BLaER1 treated with 17β-estradiol and CSF1 and Interleukin-3, amounts not matched to agents 10 nM and 100 nM (cell line): ENCODE data around the gene ETFA.
"Not testable (repeated sequence)": the region's sequence is repeated elsewhere in the genome, so short reads cannot be mapped to it uniquely, and the experiment has no call there.

Experiments
- H3K27ac ChIP-seq, 11 experiments: shearing (Covaris generic); formaldehyde crosslinking; 2 replicates each; pipeline ENCODE4 v1.8.1; 2022
- H3K27me3 ChIP-seq, 11 experiments: shearing (Covaris generic); formaldehyde crosslinking; 2 replicates each; pipeline ENCODE4 v1.8.1; 2022
- H3K36me3 ChIP-seq, 11 experiments: shearing (Covaris generic); formaldehyde crosslinking; 2 replicates each; pipeline ENCODE4 v1.8.1; 2022
- H3K4me1 ChIP-seq, 10 experiments: shearing (Covaris generic); formaldehyde crosslinking; 2 replicates each; pipeline ENCODE4 v1.8.1; 2022
- H3K4me2 ChIP-seq, 11 experiments: shearing (Covaris generic); formaldehyde crosslinking; 2 replicates each; pipeline ENCODE4 v1.8.1; 2022
- H3K4me3 ChIP-seq, 10 experiments: shearing (Covaris generic); formaldehyde crosslinking; 2 replicates each; pipeline ENCODE4 v1.8.1; 2022
- H3K9ac ChIP-seq, 11 experiments: shearing (Covaris generic); formaldehyde crosslinking; 2 replicates each; pipeline ENCODE4 v1.8.1; 2022
- H3K9me3 ChIP-seq, 11 experiments: shearing (Covaris generic); formaldehyde crosslinking; replicated peaks in 1 of 11; 2 replicates each; pipeline ENCODE4 v1.8.1; 2022
- H4K20me1 ChIP-seq, 11 experiments: shearing (Covaris generic); formaldehyde crosslinking; 2 replicates each; pipeline ENCODE4 v1.8.1; 2022
- Cebpa-rat ChIP-seq, 11 experiments: shearing (Covaris generic); IDR thresholded peaks; 2 replicates each; pipeline ENCODE4 v1.8.1; 2022

The ETFA gene

GRCh38 chr15:76286271-76286879 is 24.9 kb downstream of the ETFA start:
- no peak for TF ChIP-seq Cebpa-rat (IDR thresholded peaks at IDR 0.05)
- Histone ChIP-seq H3K36me3 (peaks cover 74 to 100% (median 88%) of the 10 kb centered on the region in 11 experiments), H3K27ac (no peak overlapping the region), H3K4me1 (peaks cover 5 to 28% (median 17%) of the 10 kb centered on the region in 10 experiments; a peak in 15 of 20 replicates), H3K4me2 (peak overlapping the region; percentile 30 to 72 (median 47); a peak in 20 of 22 replicates), H3K9me3 (no peaks in the 10 kb centered on the region), H3K4me3 (no peak overlapping the region; a peak in 1 of 20 replicates), H3K27me3 (no peaks in the 10 kb centered on the region), H4K20me1 (peaks cover 18 to 54% (median 43%) of the 10 kb centered on the region in 11 experiments; a peak in 18 of 22 replicates), H3K9ac (peak overlapping the region in 2 of 11 experiments; percentile 9 to 14; a peak in 1 of 22 replicates)

GRCh38 chr15:76285241-76285825 is 25.9 kb downstream of the ETFA start:
- H3K27me3 ChIP-seq = no peaks in the 10 kb centered on the region
- no peak overlapping the region for H3K9ac ChIP-seq
- no peaks in the 10 kb centered on the region for H3K9me3 ChIP-seq
- H3K27ac ChIP-seq = no peak overlapping the region
- peaks cover 12 to 44% (median 33%) of the 10 kb centered on the region in 11 experiments; a peak in 17 of 22 replicates for H4K20me1 ChIP-seq
- H3K4me1 ChIP-seq = peaks cover 5 to 28% (median 17%) of the 10 kb centered on the region in 10 experiments; a peak in 15 of 20 replicates
- TF ChIP-seq Cebpa-rat (IDR thresholded peaks at IDR 0.05) = no peak
- H3K4me3 ChIP-seq = no peak overlapping the region
- peaks cover 76 to 100% (median 88%) of the 10 kb centered on the region in 11 experiments for H3K36me3 ChIP-seq
- H3K4me2 ChIP-seq = no peak overlapping the region

- H3K27me3 ChIP-seq = no peaks in the 10 kb centered on the region
- H3K36me3 ChIP-seq = peaks cover 91 to 100% (median 95%) of the 10 kb centered on the region in 11 experiments
- H3K4me2 ChIP-seq = peak overlapping the region in 5 of 11 experiments; percentile 4 to 50 (median 35); a peak in 3 of 22 replicates
- no peak overlapping the region for H3K27ac ChIP-seq
- H3K4me3 ChIP-seq = no peak overlapping the region
- no peaks in the 10 kb centered on the region for H3K9me3 ChIP-seq
- peaks cover 0 to 16% (median 10%) of the 10 kb centered on the region in 11 experiments; a peak in 11 of 22 replicates for H4K20me1 ChIP-seq
- no peak overlapping the region for H3K9ac ChIP-seq
- no peak for TF ChIP-seq Cebpa-rat (IDR thresholded peaks at IDR 0.05)
- peaks cover 5 to 28% (median 17%) of the 10 kb centered on the region in 10 experiments; a peak in 15 of 20 replicates for H3K4me1 ChIP-seq
Measured at GRCh38 chr15:76282465-76282864, 28.8 kb downstream of the ETFA start.

GRCh38 chr15:76278651-76279050 is 32.6 kb downstream of the ETFA start:
- TF ChIP-seq Cebpa-rat (IDR thresholded peaks at IDR 0.05) = no peak
- Histone ChIP-seq H3K36me3 (peaks cover 87 to 100% (median 98%) of the 10 kb centered on the region in 11 experiments), H4K20me1 (no peaks in the 10 kb centered on the region), H3K4me1 (peaks cover 0 to 15% (median 8%) of the 10 kb centered on the region in 10 experiments; a peak in 12 of 20 replicates), H3K27me3 (no peaks in the 10 kb centered on the region), H3K27ac (no peak overlapping the region), H3K9me3 (no peaks in the 10 kb centered on the region; a peak in 1 of 22 replicates), H3K4me3 (no peak overlapping the region), H3K4me2 (no peak overlapping the region), H3K9ac (no peak overlapping the region)

- Histone ChIP-seq H3K9ac (no peak overlapping the region), H3K27ac (no peak overlapping the region), H3K4me1 (no peaks in the 10 kb centered on the region), H4K20me1 (no peaks in the 10 kb centered on the region), H3K27me3 (no peaks in the 10 kb centered on the region), H3K9me3 (peaks cover 11 to 24% (median 18%) of the 10 kb centered on the region in 11 experiments), H3K4me2 (no peak overlapping the region), H3K4me3 (no peak overlapping the region), H3K36me3 (peaks cover 87 to 100% (median 98%) of the 10 kb centered on the region in 11 experiments)
- TF ChIP-seq Cebpa-rat (IDR thresholded peaks at IDR 0.05) = no peak
Measured at GRCh38 chr15:76274821-76275220, 36.4 kb downstream of the ETFA start.

- Histone ChIP-seq H3K36me3 (peaks cover 87 to 100% (median 98%) of the 10 kb centered on the region in 11 experiments), H3K27me3 (no peaks in the 10 kb centered on the region), H3K9ac (no peak overlapping the region), H3K4me2 (no peak overlapping the region), H3K27ac (no peak overlapping the region), H3K4me3 (no peak overlapping the region), H3K4me1 (no peaks in the 10 kb centered on the region), H4K20me1 (no peaks in the 10 kb centered on the region), H3K9me3 (peaks cover 17 to 30% (median 23%) of the 10 kb centered on the region in 11 experiments)
- no peak for TF ChIP-seq Cebpa-rat (IDR thresholded peaks at IDR 0.05)
Measured at GRCh38 chr15:76274226-76274625, 37.0 kb downstream of the ETFA start.

- Histone ChIP-seq H3K9ac (no peak overlapping the region), H3K27ac (no peak overlapping the region), H4K20me1 (no peaks in the 10 kb centered on the region), H3K4me1 (no peaks in the 10 kb centered on the region), H3K27me3 (no peaks in the 10 kb centered on the region), H3K9me3 (peaks cover 51 to 63% (median 57%) of the 10 kb centered on the region in 11 experiments), H3K36me3 (peaks cover 87 to 100% (median 98%) of the 10 kb centered on the region in 11 experiments), H3K4me2 (no peak overlapping the region), H3K4me3 (no peak overlapping the region)
- TF ChIP-seq Cebpa-rat (IDR thresholded peaks at IDR 0.05) = no peak
Measured at GRCh38 chr15:76270876-76271275, 40.4 kb downstream of the ETFA start.

GRCh38 chr15:76267077-76267476 is 44.2 kb downstream of the ETFA start:
- H3K27me3 ChIP-seq = no peaks in the 10 kb centered on the region
- H3K36me3 ChIP-seq = peaks cover 100% of the 10 kb centered on the region in 11 experiments
- no peaks in the 10 kb centered on the region for H3K4me1 ChIP-seq
- no peak overlapping the region for H3K27ac ChIP-seq
- H3K9ac ChIP-seq = no peak overlapping the region
- H3K4me3 ChIP-seq = peak overlapping the region in 3 of 10 experiments; percentile 18 to 24 (median 19); a peak in 4 of 20 replicates
- H4K20me1 ChIP-seq = no peaks in the 10 kb centered on the region
- H3K4me2 ChIP-seq = no peak overlapping the region
- H3K9me3 ChIP-seq = peaks cover 89 to 99% (median 95%) of the 10 kb centered on the region in 11 experiments
- no peak for TF ChIP-seq Cebpa-rat (IDR thresholded peaks at IDR 0.05)

- Histone ChIP-seq H3K36me3 (peaks cover 100% of the 10 kb centered on the region in 11 experiments), H3K4me3 (peak overlapping the region in 2 of 10 experiments; percentile 9 to 26; a peak in 1 of 20 replicates), H3K9me3 (peaks cover 98 to 100% (median 100%) of the 10 kb centered on the region in 11 experiments)
- H3K4me2 ChIP-seq, H3K27me3 ChIP-seq, H3K27ac ChIP-seq, H4K20me1 ChIP-seq, H3K9ac ChIP-seq, H3K4me1 ChIP-seq: not testable (repeated sequence)
Measured at GRCh38 chr15:76265769-76266168, 45.5 kb downstream of the ETFA start.
